Cardiac muscle cell (in vitro differentiated cells and primary cell): Measurements from ENCODE around the gene LYSMD3. TPM values are rescaled to one million over a fixed set of nuclear protein-coding genes. Genes with fewer than 3 reads are reported as not detected.

Source experiments
- DNase-seq, 2 donors: peaks; one replicate each; pipeline versions ENCODE4 v3.0.0 to v3.0.0-alpha.2; 2010 to 2017; ENCODE audit warnings: low read depth in 1 of 2, low spot score in 1 of 2
- H3K27ac ChIP-seq: fragments of 200-600 bp; sonication (generic); 2 replicates; pipeline ENCODE4 v1.5.1; 2016
- H3K27me3 ChIP-seq: fragments of 200-600 bp; sonication (generic); 2 replicates; pipeline ENCODE4 v1.6.0; 2016; ENCODE audit warnings: control low read depth
- H3K36me3 ChIP-seq: fragments of 200-600 bp; sonication (generic); 2 replicates; pipeline ENCODE4 v1.5.1; 2016; ENCODE audit warnings: control low read depth
- H3K4me1 ChIP-seq: fragments of 200-600 bp; sonication (generic); 2 replicates; pipeline ENCODE4 v1.8.1; 2017; ENCODE audit warnings: low read depth, mild to moderate bottlenecking, mixed run types
- H3K4me3 ChIP-seq: fragments of 200-600 bp; sonication (generic); 2 replicates; pipeline ENCODE4 v1.5.1; 2016; ENCODE audit warnings: mild to moderate bottlenecking
- H3K9me3 ChIP-seq: fragments of 200-600 bp; sonication (generic); 2 replicates; pipeline ENCODE4 v1.5.1; 2017; ENCODE audit warnings: low read depth, mild to moderate bottlenecking, control low read depth
- polyA plus RNA-seq: library from polyadenylated mRNA; unstranded; fragments of >200 nt; fragmentation: Nextera tagmentation; extraction: Ambion mirVana; gene quantifications from 2 replicates; pipeline ENCODE4 v1.2.1, GENCODE V29; 2016
- total RNA-seq: library from RNA; depleted of rRNA; stranded (reverse); fragments of >200 nt; gene quantifications from 2 replicates; pipeline ENCODE4 v1.2.3, GENCODE V29; 2016
- TF ChIP-seq, protein P1 (sequence below): IDR thresholded peaks from 2 replicates; pipeline ENCODE4 v1.5.1; 2012; ENCODE audit warnings: low read depth, mild to moderate bottlenecking, low read length

The LYSMD3 gene
- total and polyA plus RNA-seq, 2 experiments from 2014 or later = 9.0 to 10.9 TPM

DNA sequence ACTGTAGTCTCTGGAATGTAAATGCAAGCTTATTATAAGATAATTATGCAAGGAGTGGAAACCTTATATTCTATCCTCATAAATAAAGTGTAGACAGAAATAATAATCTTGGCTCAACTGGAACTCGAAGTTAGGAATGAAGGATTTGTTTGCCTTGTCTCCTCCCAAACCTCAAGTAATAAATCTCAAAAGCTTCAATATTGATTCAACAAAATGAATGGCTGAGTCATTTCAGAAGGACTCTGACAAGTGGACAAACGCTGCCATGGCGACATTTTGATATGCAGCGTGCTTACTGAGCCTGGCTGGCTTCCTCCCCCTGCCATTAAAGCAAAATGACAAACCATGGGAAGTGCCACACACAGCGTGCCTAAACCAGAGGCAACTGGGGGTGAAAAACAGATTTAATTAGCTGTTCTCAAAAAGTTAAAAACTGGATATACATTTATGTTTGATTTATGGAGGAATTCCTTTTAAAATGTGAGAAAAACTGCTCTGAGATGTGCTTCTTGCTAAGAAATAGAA lies 18.7 kb upstream of the LYSMD3 start:
- Histone ChIP-seq H3K4me1 (no peaks in the 10 kb centered on the region), H3K27me3 (no peaks in the 10 kb centered on the region), H3K4me3 (no peak overlapping the region), H3K36me3 (no peaks in the 10 kb centered on the region), H3K9me3 (no peaks in the 10 kb centered on the region), H3K27ac (no peak overlapping the region)
- DNase-seq = peak in 1 of 2 donors; percentile 16
- TF ChIP-seq, protein P1, sequence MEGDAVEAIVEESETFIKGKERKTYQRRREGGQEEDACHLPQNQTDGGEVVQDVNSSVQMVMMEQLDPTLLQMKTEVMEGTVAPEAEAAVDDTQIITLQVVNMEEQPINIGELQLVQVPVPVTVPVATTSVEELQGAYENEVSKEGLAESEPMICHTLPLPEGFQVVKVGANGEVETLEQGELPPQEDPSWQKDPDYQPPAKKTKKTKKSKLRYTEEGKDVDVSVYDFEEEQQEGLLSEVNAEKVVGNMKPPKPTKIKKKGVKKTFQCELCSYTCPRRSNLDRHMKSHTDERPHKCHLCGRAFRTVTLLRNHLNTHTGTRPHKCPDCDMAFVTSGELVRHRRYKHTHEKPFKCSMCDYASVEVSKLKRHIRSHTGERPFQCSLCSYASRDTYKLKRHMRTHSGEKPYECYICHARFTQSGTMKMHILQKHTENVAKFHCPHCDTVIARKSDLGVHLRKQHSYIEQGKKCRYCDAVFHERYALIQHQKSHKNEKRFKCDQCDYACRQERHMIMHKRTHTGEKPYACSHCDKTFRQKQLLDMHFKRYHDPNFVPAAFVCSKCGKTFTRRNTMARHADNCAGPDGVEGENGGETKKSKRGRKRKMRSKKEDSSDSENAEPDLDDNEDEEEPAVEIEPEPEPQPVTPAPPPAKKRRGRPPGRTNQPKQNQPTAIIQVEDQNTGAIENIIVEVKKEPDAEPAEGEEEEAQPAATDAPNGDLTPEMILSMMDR = no peak

DNA sequence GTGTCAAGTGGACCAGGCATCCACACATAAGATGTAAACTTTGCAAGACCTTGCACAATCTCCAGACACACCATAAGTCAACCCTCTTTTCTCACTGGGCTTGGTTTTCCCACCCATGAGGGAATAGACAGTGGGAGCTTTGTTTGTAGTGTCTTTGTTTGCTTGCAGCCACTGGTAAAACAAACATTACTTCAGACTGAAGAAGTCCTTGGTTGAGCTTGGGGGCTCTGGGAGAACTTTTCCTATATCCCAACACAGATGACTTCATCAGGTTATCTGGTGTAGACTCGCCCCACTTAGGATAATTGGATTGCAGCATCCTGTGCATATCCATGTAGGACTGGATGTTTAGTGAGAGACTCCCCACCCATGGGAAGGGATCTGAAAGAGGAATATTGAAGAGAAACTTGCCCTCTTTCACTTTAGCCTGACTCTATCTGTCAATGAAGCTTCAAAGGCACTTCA lies 17.7 kb upstream of the LYSMD3 start:
- Histone ChIP-seq H3K36me3 (no peaks in the 10 kb centered on the region), H3K27me3 (no peaks in the 10 kb centered on the region), H3K9me3 (no peaks in the 10 kb centered on the region), H3K27ac (no peak overlapping the region), H3K4me3 (no peak overlapping the region), H3K4me1 (no peaks in the 10 kb centered on the region)
- TF ChIP-seq, protein P1 = no peak
- no peak for DNase-seq

DNA sequence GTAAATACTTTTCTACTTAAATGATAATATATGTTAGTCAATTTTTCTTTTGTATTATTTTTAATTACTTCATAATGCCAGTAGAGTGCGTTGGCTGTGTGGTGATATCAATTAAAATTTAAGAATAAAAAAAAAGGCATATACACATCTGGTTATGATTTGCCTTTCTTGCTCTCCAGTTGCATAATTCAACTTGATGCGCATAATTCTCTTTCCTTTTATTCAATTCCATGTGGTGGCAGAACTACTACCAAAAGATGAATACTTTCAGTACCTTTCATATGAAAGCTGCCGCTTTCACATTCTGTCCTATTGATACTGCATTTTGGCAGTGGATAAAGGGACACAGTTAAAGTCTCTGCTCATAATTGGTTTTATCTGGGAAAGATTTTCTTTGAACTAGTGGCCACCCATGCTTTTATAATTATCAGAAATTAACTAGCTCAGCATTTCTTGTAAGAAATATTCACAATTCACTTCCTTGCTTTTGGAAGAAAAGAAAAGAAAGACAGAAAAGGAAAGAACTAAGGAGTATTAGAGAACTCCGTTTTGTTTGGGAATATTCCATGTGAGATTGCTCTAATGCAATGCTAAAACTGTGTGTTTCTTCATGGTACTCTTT lies 16.9 kb upstream of the LYSMD3 start:
- Histone ChIP-seq H3K27ac (no peak overlapping the region), H3K4me3 (no peak overlapping the region), H3K36me3 (no peaks in the 10 kb centered on the region), H3K9me3 (no peaks in the 10 kb centered on the region), H3K27me3 (no peaks in the 10 kb centered on the region), H3K4me1 (no peaks in the 10 kb centered on the region)
- TF ChIP-seq, protein P1 = no peak
- no peak for DNase-seq

DNA sequence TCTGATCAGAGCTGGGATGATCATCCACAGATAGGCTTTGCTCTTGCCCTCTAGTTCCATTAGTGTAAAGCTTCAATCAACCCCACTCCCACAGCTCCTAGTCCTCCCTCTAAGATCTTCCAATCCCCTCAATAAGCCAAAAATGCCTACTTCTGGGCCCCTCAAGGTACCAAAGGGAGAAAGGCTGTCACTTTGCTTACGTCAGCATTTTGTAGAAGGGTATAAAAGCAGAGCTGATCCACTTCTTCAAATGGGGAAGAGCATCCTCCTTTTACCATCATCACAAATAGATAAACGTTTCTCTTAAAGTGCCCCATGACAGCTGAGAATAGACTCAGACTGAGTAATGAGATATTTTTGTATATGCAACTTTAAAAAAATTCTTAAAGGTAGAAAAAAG lies 16.1 kb upstream of the LYSMD3 start:
- no peak for DNase-seq
- Histone ChIP-seq H3K36me3 (no peaks in the 10 kb centered on the region), H3K4me1 (no peaks in the 10 kb centered on the region), H3K27me3 (no peaks in the 10 kb centered on the region), H3K4me3 (no peak overlapping the region), H3K27ac (no peak overlapping the region), H3K9me3 (no peaks in the 10 kb centered on the region)
- TF ChIP-seq, protein P1 = no peak

DNA sequence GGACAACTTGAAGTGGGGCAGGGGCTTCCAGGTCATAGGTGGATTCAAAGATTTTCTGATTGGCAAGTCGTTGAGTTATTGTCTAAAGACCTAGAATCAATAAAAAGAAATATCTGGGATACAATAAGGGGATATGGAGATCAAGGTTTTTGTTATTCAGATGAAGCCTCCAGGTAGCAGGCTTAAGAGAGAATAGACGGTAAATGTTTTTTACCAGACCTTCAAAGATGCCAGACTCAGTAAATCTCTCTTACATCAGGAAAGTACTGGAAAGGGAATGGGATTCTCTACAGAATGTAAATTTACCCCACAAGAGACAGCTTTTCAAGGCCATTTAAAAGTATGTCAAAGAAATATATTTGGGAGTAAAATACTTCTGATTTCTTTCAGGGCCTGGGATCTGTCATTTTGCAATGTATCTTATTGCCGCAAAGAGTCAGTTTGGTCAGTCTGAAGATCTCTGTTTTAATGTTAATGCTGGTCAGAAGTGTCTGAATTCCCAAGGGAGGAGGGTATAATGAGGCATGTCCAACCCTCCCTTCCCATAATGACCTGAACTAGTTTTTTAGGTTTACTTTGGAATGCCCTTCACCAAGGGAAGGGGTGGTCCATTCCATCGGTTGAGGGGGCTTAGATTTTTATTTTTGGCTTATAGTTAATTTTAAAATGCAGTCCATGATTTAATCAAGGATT lies 13.6 kb upstream of the LYSMD3 start:
- no peak overlapping the region for H3K4me3 ChIP-seq
- no peaks in the 10 kb centered on the region for H3K36me3 ChIP-seq
- H3K27me3 ChIP-seq = no peaks in the 10 kb centered on the region
- DNase-seq = no peak
- TF ChIP-seq, protein P1 = no peak
- H3K27ac ChIP-seq = no peak overlapping the region
- no peaks in the 10 kb centered on the region for H3K4me1 ChIP-seq
- H3K9me3 ChIP-seq = no peaks in the 10 kb centered on the region
